HG03039 (cell line): Measurements from ENCODE around the gene GON4L.
A peak's percentile ranks its signal among the peaks of the same experiment; 100 is the strongest.
"Not testable (repeated sequence)": the region's sequence is repeated elsewhere in the genome, so short reads cannot be mapped to it uniquely, and the experiment has no call there.

Experiments
- ATAC-seq: cut with Tn5 transposase; IDR thresholded peaks from one replicate; pipeline ENCODE4 v1.9.1; 2021; ENCODE audit warnings: mild to moderate bottlenecking, moderate library complexity; ENCODE audit not compliant: unreplicated experiment

The GON4L gene

GRCh38 chr1:155759966-155760630 lies 96.9 kb downstream of the GON4L start:
- ATAC-seq: no peak

- not testable (repeated sequence) for ATAC-seq
Measured at GRCh38 chr1:155759017-155759416, 98.0 kb downstream of the GON4L start.

- ATAC-seq: not testable (repeated sequence)
Measured at GRCh38 chr1:155748141-155748540, 108.9 kb downstream of the GON4L start.

- ATAC-seq: not testable (repeated sequence)
Measured at GRCh38 chr1:155747586-155747985, 109.4 kb downstream of the GON4L start.

GRCh38 chr1:155745284-155746228 lies 111.5 kb downstream of the GON4L start:
- ATAC-seq: peak; percentile 83

GRCh38 chr1:155744711-155745283 lies 112.2 kb downstream of the GON4L start:
- ATAC-seq: no peak

GRCh38 chr1:155741908-155742307 lies 115.1 kb downstream of the GON4L start:
- ATAC-seq: no peak

GRCh38 chr1:155740995-155741394 lies 116.0 kb downstream of the GON4L start:
- ATAC-seq: no peak

GRCh38 chr1:155729031-155729898 lies 127.7 kb downstream of the GON4L start:
- no peak for ATAC-seq

- no peak for ATAC-seq
Measured at GRCh38 chr1:155725142-155725541, 131.9 kb downstream of the GON4L start.

- no peak for ATAC-seq
Measured at GRCh38 chr1:155719703-155720102, 137.3 kb downstream of the GON4L start.

GRCh38 chr1:155718524-155719115 lies 138.4 kb downstream of the GON4L start:
- not testable (repeated sequence) for ATAC-seq

- ATAC-seq: no peak
Measured at GRCh38 chr1:155717041-155717440, 140.0 kb downstream of the GON4L start.

- ATAC-seq: no peak
Measured at GRCh38 chr1:155715777-155716176, 141.2 kb downstream of the GON4L start.

GRCh38 chr1:155715056-155715455 lies 142.0 kb downstream of the GON4L start:
- not testable (repeated sequence) for ATAC-seq

GRCh38 chr1:155713075-155713474 lies 143.9 kb downstream of the GON4L start:
- ATAC-seq: no peak

- ATAC-seq: not testable (repeated sequence)
Measured at GRCh38 chr1:155712636-155713035, 144.4 kb downstream of the GON4L start.

- not testable (repeated sequence) for ATAC-seq
Measured at GRCh38 chr1:155711457-155711856, 145.6 kb downstream of the GON4L start.

GRCh38 chr1:155709391-155709790 lies 147.6 kb downstream of the GON4L start:
- ATAC-seq: no peak

- no peak for ATAC-seq
Measured at GRCh38 chr1:155706139-155706538, 150.9 kb downstream of the GON4L start.
